NCI-H2107 (cell line): Measurements from ENCODE around the gene VAMP8.
A peak's percentile ranks its signal among the peaks of the same experiment; 100 is the strongest.
"Not testable (repeated sequence)": the region's sequence is repeated elsewhere in the genome, so short reads cannot be mapped to it uniquely, and the experiment has no call there.

Experiments used
- DNase-seq: peaks from one replicate; lab custom pipeline; 2025; lab: John Stamatoyannopoulos, UW

The VAMP8 gene

GRCh38 chr2:85577386-85578242 is at the start of gene VAMP8:
TSS of gene VAMP8 (plus strand) at chr2:85577586. CDS start at chr2:85577647, 61 bp downstream.
- no peak for DNase-seq

DNA sequence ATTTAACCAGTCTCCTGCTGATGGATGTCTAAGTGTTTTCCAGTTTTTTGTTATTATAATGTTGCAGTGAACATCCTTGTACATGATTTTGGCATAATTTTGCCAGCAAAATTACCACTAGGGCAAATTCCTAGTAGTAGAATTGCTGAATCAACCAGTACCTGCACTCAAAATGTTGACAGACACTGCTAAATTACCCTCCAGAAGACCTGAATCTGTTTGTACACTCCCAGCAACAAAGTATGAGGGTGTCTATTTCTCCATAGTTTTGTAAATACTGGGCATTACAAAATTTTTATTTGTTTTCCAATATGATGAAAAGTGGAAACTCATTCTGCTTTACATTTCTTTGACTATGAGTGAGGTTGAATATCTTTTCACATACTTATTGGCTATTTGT is 49.6 kb upstream of the VAMP8 start:
- no peak for DNase-seq

DNA sequence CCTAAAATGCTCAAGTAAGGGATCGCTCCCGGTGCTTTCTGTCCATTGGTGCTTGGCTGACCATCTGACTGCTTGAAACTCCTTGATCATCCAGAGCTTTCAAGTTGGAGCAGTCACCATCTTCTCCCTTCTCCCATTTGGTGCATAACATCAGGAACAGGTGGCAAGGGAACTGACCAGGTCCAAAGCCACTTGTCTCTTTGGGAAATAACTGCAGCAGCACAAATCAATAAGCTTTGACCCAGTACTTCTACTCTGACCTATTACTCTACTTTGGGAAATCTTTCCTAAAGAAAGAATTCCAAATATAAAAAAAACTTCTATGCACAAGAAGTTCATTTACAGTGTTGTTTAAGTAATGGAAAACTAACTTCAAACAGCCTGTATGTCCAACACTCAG is 49.0 kb upstream of the VAMP8 start:
- no peak for DNase-seq

GRCh38 chr2:85529809-85530208 is 47.6 kb upstream of the VAMP8 start:
- DNase-seq = no peak

DNA sequence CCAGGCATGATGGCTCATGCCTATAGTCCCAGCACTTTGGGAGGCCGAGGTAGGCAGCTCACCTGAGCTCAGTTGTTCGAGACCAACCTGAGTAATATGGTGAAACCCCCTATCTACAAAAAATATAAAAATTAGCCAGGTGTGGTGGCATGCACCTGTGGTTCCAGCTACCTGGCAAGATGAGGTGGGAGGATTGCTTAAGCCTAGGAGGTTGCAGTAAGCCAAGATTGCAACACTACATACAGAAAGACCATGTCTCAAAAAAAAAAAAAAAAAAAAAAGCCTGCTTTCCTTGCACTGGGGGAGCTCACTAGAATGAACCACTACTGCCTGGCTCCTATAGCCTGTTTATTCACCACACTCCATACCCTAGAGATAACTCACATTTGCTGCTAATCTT is 45.8 kb upstream of the VAMP8 start:
- DNase-seq = no peak

- no peak for DNase-seq
Observed at GRCh38 chr2:85534099-85534498, 43.3 kb upstream of the VAMP8 start.

DNA sequence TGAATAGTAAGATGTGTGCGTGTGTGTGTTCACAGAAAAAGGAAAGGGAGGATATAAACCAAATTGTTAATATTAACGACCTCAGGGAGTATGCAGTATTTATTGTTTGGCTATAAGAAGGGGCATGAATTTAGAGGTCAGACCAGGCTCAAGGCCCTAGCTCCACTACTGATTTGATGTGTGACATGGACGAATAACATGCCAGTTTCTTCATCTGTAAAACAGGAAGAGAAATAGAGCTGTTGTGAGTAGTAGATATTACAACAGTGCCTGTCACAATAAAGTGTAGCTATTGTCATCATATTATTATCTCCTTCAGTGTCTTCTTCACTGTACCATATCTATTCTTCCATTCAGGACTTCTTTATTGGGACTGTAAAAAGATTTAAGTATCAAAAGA is 42.5 kb upstream of the VAMP8 start:
- DNase-seq = no peak

DNA sequence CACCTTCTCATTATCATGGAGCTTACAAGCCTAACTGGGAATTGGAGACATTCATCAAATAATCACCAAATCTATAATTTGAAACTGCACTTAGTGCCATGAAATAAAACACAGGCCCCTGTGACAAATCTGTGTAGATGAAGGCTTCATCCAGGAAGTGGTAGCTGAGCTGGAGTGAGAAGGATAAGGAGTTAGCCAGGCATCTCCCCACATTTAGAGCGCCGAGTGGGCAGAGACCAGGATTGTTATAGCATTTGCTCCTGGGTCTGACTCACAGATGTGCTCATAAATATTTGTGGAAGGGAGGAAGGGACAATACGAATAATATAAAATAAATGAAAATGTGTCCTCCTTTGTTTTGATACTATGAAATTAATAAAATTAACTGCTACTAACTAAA is 40.9 kb upstream of the VAMP8 start:
- DNase-seq = no peak

DNA sequence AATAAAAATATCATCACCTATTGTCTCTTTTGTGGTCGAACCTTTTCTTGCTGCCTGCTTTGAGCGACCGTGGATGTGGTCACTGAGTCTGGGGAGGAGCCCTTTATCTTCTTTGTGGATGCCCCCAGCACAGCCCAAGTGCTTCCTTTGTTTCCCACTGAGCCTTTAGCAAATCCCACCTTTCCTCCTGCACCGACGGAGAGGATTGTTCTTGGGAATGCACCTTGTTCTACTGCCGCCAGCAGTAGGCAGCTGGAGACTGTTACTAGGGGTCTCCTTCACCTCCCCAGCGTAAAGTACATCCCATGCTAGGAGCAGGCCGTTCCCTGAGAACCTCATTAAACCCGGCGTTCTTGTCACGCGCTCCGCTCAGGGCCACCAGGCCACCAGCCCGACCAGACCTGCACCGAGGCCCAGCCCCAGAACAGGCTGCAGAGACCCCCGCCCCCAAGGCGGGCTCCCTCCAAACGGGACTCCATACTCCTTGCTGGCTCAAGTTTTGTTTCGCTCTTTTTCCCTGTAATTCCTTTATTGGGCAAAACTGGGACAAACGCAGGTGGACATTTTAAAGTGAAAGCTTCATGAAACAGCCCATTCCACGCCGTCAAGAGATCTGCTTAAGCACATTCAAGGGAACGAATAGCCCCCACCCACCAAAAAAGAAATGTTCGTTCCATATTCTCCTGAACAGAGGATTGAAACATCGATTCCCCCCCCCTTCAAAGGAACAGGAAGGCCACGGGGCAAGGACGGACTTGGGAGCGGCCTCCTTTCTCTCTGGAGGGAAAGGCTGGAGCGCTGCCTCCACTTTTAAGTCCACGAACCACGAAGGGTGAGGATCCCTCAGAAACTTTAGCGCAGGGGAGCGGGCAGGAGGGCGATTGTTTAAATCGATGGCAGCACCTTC is 39.5 kb upstream of the VAMP8 start:
- DNase-seq = no peak

GRCh38 chr2:85538507-85539360 is 38.7 kb upstream of the VAMP8 start, which contains the start of gene MAT2A:
TSS of gene MAT2A (plus strand) at chr2:85539168. CDS start at chr2:85539288, 120 bp downstream.
- peak; percentile 82 for DNase-seq

DNA sequence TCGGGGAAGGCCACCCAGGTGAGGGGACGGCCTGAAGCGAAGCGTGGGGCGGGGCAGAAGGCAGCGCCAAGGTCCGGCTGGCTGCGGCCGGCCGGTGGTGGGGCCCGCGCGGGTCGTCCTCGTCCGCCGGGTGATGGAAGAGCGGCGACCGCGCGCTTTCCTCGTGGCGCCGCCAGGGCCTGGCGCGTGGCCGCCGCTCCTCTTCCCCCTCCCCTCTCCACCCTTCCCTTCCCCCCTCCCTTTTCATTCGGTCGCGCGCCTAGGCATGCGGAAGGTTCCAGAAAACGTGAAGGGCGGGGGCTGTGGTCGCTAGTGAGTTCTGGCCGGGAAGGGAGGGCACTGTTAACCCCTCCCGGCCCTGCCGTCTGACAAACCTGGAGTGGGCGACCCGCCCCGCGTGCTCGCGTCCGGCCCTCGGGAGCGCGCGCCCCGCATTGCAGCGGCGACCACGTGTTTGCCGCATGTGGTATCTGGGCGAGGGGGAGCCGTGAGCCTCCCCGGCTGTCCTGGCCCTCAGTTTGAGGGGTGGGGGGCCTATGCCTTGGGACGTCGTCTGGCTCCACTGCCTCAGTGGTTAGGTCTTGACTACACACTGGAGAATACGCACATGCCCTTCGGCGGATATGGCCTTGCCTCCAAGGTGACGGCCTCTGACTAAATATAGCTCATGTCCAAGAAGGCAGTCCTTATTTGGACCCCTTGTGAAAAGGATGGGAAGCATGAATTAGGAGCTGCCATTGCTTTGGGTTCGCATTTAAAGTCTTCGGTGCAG is 37.8 kb upstream of the VAMP8 start:
- DNase-seq = peak; percentile 42

DNA sequence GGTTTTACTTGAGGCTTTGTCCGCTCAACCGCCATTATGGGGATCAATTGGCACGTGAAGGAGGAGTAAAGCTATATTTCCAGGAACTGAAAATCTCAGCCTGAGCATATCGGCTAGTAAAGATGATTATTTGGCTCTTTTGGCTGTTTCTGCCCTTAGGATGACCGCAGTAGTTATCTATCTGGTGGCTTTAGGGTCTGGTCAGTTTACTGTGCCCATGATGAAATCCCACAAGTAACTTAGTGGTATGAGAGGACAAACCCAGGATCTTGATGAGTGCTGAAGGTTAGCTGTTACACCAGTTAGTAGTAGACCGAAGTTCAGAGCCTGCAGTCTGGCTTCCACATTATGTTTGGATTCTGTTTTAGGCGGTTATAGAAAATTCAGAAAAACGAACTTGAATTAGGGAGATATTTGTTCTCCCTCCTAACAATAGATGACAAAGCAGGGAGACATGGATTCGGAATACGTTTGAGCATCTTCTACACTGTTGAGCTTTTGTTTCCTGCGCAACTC is 37.2 kb upstream of the VAMP8 start:
- no peak for DNase-seq

DNA sequence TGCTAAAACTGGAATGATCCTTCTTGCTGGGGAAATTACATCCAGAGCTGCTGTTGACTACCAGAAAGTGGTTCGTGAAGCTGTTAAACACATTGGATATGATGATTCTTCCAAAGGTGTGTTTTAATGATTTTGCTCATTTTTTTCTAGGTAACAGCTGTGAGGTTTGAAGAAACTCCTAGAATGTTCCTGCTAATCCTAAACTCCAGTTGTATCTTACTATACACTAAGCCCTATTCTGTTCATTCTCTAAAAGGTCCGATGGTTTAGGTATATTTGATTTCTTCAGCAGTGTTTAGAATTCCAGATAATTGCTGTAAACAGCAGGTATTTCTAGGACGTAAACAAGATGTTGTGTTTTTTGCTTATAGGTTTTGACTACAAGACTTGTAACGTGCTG is 36.1 kb upstream of the VAMP8 start:
- DNase-seq = no peak

DNA sequence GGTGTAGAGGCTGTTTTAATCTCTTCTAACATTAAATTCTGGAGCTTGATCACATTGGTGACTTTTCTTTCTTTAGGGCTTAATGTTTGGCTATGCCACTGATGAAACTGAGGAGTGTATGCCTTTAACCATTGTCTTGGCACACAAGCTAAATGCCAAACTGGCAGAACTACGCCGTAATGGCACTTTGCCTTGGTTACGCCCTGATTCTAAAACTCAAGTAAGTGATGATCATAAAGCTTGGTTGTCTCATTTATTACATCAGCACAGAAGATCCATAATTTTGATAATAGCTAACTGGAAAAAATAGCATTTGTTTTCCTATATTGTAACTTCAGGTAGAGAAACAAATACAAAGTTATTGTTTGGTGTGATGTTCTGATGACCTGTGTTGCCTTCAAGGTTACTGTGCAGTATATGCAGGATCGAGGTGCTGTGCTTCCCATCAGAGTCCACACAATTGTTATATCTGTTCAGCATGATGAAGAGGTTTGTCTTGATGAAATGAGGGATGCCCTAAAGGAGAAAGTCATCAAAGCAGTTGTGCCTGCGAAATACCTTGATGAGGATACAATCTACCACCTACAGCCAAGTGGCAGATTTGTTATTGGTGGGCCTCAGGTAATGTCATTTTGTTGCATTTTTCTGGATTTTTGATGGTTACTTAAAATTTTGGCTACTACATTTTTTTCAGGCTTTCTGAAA is 35.5 kb upstream of the VAMP8 start:
- no peak for DNase-seq

DNA sequence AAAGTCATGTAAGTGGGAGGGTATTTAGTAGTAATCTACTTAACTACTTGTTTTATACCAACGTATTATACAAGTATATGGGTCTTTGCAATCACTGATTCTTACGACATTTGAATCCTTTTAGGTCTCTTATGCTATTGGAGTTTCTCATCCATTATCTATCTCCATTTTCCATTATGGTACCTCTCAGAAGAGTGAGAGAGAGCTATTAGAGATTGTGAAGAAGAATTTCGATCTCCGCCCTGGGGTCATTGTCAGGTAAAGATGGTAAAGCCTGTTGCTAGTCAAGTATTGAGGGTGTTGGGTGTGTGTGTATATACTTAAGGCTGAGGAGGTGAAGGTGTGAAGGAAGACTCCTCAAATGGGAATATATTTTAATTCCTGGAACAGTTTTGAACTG is 34.6 kb upstream of the VAMP8 start:
- DNase-seq = no peak

DNA sequence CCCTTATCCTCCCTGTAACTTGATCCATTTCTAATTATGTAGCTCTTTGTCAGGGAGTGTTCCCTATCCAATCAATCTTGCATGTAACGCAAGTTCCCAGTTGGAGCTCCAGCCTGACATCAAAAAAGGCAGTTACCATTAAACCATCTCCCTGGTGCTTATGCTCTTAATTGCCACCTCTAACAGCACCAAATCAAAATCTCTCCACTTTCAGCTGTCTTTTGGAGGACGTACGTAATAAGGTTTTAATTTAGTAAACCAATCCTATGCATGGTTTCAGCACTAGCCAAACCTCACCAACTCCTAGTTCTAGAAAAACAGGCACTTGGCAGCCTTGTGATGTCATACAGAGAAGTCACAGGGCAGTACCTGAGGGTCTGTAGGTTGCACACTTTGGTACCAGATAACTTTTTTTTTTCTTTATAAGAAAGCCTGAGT is 33.1 kb upstream of the VAMP8 start:
- DNase-seq = not testable (repeated sequence)

DNA sequence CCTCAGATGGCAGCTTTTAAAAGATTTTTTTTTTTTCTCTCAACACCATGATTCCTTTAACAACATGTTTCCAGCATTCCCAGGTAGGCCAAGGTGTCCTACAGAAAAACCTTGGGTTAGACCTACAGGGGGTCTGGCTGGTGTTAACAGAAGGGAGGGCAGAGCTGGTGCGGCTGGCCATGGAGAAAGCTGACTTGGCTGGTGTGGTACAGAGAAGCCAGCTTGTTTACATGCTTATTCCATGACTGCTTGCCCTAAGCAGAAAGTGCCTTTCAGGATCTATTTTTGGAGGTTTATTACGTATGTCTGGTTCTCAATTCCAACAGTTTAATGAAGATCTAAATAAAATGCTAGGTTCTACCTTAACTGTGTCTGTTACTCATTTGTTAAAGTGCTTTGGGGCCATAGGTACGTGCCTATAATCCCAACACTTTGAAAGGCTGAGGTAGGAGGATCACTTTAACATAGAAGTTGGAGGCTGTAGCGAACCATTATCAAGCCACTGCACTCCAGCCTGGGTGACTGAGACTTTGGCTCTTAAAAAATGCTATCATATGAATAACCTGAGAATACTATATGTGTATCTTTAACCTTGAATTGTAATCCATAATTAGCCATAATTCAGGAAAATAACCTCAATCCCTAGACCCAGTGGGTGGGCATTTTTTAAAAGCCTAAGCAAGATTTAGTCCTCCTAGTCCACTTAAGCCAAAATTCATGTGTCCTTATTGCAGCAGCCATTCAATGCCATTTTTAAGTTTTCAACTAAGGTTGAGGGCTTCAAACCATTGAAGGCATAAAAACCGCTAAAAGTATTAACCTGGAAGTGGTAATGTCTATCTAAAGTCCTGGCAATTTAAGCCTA is 32.2 kb upstream of the VAMP8 start:
- DNase-seq = not testable (repeated sequence)

DNA sequence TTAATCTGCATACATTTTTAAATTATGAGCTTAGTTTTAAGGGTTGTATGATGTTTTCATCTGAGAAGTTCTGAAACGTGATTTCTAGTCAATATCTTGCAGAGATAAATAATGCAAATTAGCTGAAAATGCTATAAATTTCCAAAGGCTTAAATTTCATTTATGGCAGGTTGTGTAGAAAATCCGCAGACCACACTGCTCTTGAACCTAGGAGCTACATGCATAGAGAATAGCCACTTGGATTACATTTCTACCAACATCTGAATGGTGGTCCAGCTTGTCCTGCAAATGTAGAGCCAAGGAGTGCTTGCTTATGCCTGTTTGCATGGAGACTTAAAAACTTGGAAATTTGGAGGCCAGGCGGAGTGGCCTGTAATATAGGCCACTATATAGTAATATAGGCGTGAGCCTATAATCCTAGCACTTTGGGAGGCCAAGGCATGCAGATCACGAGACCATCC is 31.6 kb upstream of the VAMP8 start:
- DNase-seq = no peak
